Activated CD8-positive, alpha-beta memory T cell treated with anti-CD3 and anti-CD28 coated beads for 36 hours (primary cell): ENCODE data around the gene PTK7. TPM values are rescaled to one million over a fixed set of nuclear protein-coding genes. Genes with fewer than 3 reads are reported as not detected.

Experiments used
- CTCF ChIA-PET: fragments of 350-600 bp; sonication (Branson Sonifier 250); formaldehyde crosslinking; loops from one replicate; lab custom pipeline; 2021; ENCODE audit warnings: antibody characterized with exemption; lab: Charles Lee
- POLR2A ChIA-PET: fragments of 350-600 bp; sonication (Branson Sonifier 250); formaldehyde crosslinking; loops from one replicate; lab custom pipeline; 2021; ENCODE audit warnings: antibody characterized with exemption; lab: Charles Lee
- total RNA-seq, 2 experiments: library from RNA; stranded (reverse); gene quantifications; one replicate each; pipeline ENCODE4 v1.2.3, GENCODE V29; 2021

Gene PTK7
- total RNA-seq, 2 experiments from 2014 or later, result 1.2 to 1.6 TPM

GRCh38 chr6:43052225-43052841 lies 23.8 kb upstream of the PTK7 start:
- ChIA-PET POLR2A (no interaction called here), CTCF (interaction anchor here (0.7 to 0.8 kb wide), 2 partner anchors 30 to 138 kb away, joined by 3 to 5 read pairs; no protein-coding TSS in a partner anchor)

GRCh38 chr6:43052842-43053544 lies 23.1 kb upstream of the PTK7 start:
- POLR2A ChIA-PET, result interaction anchor here (1.1 to 1.6 kb wide), 4 partner anchors 39 to 124 kb away, joined by 3 to 8 read pairs (median 4); partner anchors contain the start of genes CNPY3, KLHDC3, MEA1 and SRF

GRCh38 chr6:43053545-43054205 lies 22.4 kb upstream of the PTK7 start, which contains the start of gene CUL7:
CUL7 (minus strand) TSS chr6:43053851; CDS start chr6:43052788, 1,063 bp downstream.
- CTCF ChIA-PET, result interaction anchor here (0.6 to 1.5 kb wide), 4 partner anchors 89 to 361 kb away, joined by 3 to 4 read pairs (median 4); no protein-coding TSS in a partner anchor

More at GRCh38 chr6:43052842-43053544, 23.1 kb upstream of the PTK7 start:
- CTCF ChIA-PET, result interaction anchor here (0.8 kb wide), 1 partner anchor 361 kb away, joined by 3 read pairs; no protein-coding TSS in a partner anchor

GRCh38 chr6:43054206-43054943 lies 21.7 kb upstream of the PTK7 start:
- ChIA-PET CTCF (interaction anchor here (0.6 to 1.5 kb wide), 5 partner anchors 33 to 360 kb away, joined by 3 to 4 read pairs (median 3); partner anchors contain the start of gene RRP36), POLR2A (interaction anchor here (0.6 to 1.7 kb wide), 9 partner anchors 30 to 491 kb away, joined by 3 to 8 read pairs (median 4); partner anchors contain the start of genes CNPY3, KLHDC3, MEA1 and PEX6)

More at GRCh38 chr6:43053545-43054205, 22.4 kb upstream of the PTK7 start, which contains the start of gene CUL7:
- POLR2A ChIA-PET, result interaction anchor here (0.6 to 1.7 kb wide), 9 partner anchors 30 to 490 kb away, joined by 3 to 8 read pairs (median 4); partner anchors contain the start of genes CNPY3, KLHDC3, MEA1 and PEX6

- CTCF ChIA-PET, result interaction anchor here (0.8 kb wide), 1 partner anchor 88 kb away, joined by 3 read pairs; no protein-coding TSS in a partner anchor
- POLR2A ChIA-PET, result interaction anchor here (0.6 kb wide), 1 partner anchor 126 kb away, joined by 4 read pairs; the partner anchor contains the start of gene CNPY3
Observed at GRCh38 chr6:43055966-43056365, 20.1 kb upstream of the PTK7 start.

- CTCF ChIA-PET, result interaction anchor here (0.5 to 1.2 kb wide), 4 partner anchors 56 to 895 kb away, joined by 3 to 5 read pairs (median 4); partner anchors contain the start of gene CNPY3
- POLR2A ChIA-PET, result interaction anchor here (0.8 to 1.4 kb wide), 3 partner anchors 45 to 129 kb away, joined by 3 to 5 read pairs (median 3); partner anchors contain the start of genes CNPY3 and PEX6
Observed at GRCh38 chr6:43058531-43058930, 17.6 kb upstream of the PTK7 start.

- CTCF ChIA-PET, result interaction anchor here (0.7 to 1.2 kb wide), 4 partner anchors 57 to 158 kb away, joined by 3 to 5 read pairs (median 4); partner anchors contain the start of gene CNPY3
- POLR2A ChIA-PET, result interaction anchor here (0.6 to 1.4 kb wide), 6 partner anchors 38 to 130 kb away, joined by 3 to 6 read pairs (median 4); partner anchors contain the start of genes KLHDC3, PEX6, PPP2R5D and RRP36
Observed at GRCh38 chr6:43059168-43060033, 16.7 kb upstream of the PTK7 start, which contains the start of the genes KLC4 and MRPL2. KLC4 (plus strand) TSS chr6:43059631; CDS start chr6:43061336, 1,705 bp downstream. MRPL2 (minus strand) TSS chr6:43059434; CDS start chr6:43059381, 53 bp downstream.

GRCh38 chr6:43060034-43060754 lies 15.9 kb upstream of the PTK7 start:
- CTCF ChIA-PET, result interaction anchor here (0.6 to 1.2 kb wide), 3 partner anchors 83 to 131 kb away, joined by 3 to 5 read pairs (median 4); no protein-coding TSS in a partner anchor

GRCh38 chr6:43060755-43061633 lies 15.1 kb upstream of the PTK7 start:
- POLR2A ChIA-PET, result interaction anchor here (1.1 kb wide), 1 partner anchor 131 kb away, joined by 4 read pairs; no protein-coding TSS in a partner anchor
- CTCF ChIA-PET, result interaction anchor here (0.6 to 1.2 kb wide), 2 partner anchors 83 to 132 kb away, joined by 3 to 5 read pairs; no protein-coding TSS in a partner anchor

More at GRCh38 chr6:43060034-43060754, 15.9 kb upstream of the PTK7 start:
- POLR2A ChIA-PET, result interaction anchor here (1.1 to 1.4 kb wide), 2 partner anchors 39 to 130 kb away, joined by 4 to 6 read pairs; partner anchors contain the start of gene RRP36

GRCh38 chr6:43061861-43062260 lies 14.3 kb upstream of the PTK7 start:
- ChIA-PET POLR2A (no interaction called here), CTCF (no interaction called here)

GRCh38 chr6:43062818-43063217 lies 13.3 kb upstream of the PTK7 start:
- POLR2A ChIA-PET, result no interaction called here
- CTCF ChIA-PET, result interaction anchor here (0.7 kb wide), 1 partner anchor 411 kb away, joined by 3 read pairs; no protein-coding TSS in a partner anchor

GRCh38 chr6:43070028-43070632 lies 6.0 kb upstream of the PTK7 start:
- ChIA-PET POLR2A (no interaction called here), CTCF (interaction anchor here (0.6 to 1.1 kb wide), 4 partner anchors 17 to 935 kb away, joined by 3 to 5 read pairs (median 4); no protein-coding TSS in a partner anchor)

- POLR2A ChIA-PET, result no interaction called here
- CTCF ChIA-PET, result interaction anchor here (0.8 to 1.5 kb wide), 2 partner anchors 69 kb away, joined by 3 to 4 read pairs; no protein-coding TSS in a partner anchor
Observed at GRCh38 chr6:43074847-43075669, 1.1 kb upstream of the PTK7 start.
